ENCODE results near the gene CCDC127. TPM values are rescaled to one million over a fixed set of nuclear protein-coding genes. Genes with fewer than 3 reads are reported as not detected.

The CCDC127 gene
- total and polyA plus RNA-seq, 2 of the 13 experiments (the other 11 are each of a cell fraction or from before 2014, with no cell fraction given), result 2.9 to 4.3 TPM

DNA sequence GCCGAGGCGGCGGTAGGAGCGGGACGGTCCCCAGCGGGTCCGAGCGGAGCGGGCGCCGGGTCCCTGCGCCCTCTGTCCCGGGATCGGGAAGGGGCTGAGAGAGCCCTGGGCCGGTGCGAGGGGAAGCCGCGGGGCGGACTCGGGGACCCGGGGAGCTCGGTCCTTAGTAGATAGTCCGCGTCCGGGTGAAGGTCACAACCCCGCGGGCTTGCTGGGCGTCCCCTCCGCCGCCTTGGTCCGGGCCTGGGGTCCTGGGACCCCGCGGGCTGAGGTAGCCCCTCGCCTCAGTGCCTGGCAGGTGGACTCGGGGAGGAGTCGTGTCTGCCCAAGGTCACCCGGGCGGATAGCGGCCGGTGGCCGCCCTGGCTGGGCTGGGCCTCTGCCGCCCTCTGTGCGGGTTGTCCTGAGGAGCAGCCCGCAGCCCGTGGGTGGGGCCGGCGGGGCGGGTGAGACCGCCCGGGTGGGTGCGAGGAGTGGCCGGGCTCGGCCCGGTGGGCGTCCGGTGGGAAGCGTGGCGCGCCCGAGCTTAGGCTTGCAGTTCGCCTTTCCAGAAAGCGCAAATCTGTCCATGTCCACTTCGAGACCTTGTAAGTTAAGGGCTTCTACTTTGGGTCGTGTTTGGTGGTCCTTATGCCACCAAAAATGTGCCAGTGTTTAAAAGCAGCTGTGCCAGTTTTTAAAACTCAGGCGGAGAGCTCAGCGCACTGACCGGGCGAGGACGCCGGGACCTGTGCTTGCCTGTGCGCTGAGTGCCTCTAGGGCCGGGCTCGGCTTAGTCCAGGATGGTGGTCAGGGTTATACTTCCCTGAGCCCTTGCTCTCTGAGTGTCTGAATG, 721 bp upstream of the CCDC127 start (continued):
- TF ChIP-seq ZFX (CRISPR knock-in tag; IDR thresholded peaks at IDR 0.05; ENCODE audit: low read depth) (peak; percentile 72), ZNF430 (CRISPR knock-in tag; IDR thresholded peaks at IDR 0.05) (peak; percentile 38; the same call in 1 of the 2 replicates), ZFP36L1 (CRISPR knock-in tag; IDR thresholded peaks at IDR 0.05) (no peak), ZNF224 (CRISPR knock-in tag; IDR thresholded peaks at IDR 0.05) (0 out of 2 replicates have a peak, but pooled peaks have one; percentile 60), MED8 (CRISPR knock-in tag; IDR thresholded peaks at IDR 0.05; ENCODE audit: insufficient replicate concordance) (peak; percentile 37), ZNF850 (CRISPR knock-in tag; conservative IDR thresholded peaks at IDR 0.05) (no peak), ZNF207 (IDR thresholded peaks at IDR 0.05; ENCODE audit: borderline replicate concordance) (no peak), ZNF619 (CRISPR knock-in tag; IDR thresholded peaks at IDR 0.05) (no peak), HIVEP1 (CRISPR knock-in tag; IDR thresholded peaks at IDR 0.05) (0 out of 2 replicates have a peak, but pooled peaks have one; percentile 27), ZNF274 (CRISPR knock-in tag; IDR thresholded peaks at IDR 0.05) (peak; percentile 24), GABPB1 (CRISPR knock-in tag; IDR thresholded peaks at IDR 0.05) (0 out of 2 replicates have a peak, but pooled peaks have one; percentile 9)
- TF ChIP-seq, protein P1, sequence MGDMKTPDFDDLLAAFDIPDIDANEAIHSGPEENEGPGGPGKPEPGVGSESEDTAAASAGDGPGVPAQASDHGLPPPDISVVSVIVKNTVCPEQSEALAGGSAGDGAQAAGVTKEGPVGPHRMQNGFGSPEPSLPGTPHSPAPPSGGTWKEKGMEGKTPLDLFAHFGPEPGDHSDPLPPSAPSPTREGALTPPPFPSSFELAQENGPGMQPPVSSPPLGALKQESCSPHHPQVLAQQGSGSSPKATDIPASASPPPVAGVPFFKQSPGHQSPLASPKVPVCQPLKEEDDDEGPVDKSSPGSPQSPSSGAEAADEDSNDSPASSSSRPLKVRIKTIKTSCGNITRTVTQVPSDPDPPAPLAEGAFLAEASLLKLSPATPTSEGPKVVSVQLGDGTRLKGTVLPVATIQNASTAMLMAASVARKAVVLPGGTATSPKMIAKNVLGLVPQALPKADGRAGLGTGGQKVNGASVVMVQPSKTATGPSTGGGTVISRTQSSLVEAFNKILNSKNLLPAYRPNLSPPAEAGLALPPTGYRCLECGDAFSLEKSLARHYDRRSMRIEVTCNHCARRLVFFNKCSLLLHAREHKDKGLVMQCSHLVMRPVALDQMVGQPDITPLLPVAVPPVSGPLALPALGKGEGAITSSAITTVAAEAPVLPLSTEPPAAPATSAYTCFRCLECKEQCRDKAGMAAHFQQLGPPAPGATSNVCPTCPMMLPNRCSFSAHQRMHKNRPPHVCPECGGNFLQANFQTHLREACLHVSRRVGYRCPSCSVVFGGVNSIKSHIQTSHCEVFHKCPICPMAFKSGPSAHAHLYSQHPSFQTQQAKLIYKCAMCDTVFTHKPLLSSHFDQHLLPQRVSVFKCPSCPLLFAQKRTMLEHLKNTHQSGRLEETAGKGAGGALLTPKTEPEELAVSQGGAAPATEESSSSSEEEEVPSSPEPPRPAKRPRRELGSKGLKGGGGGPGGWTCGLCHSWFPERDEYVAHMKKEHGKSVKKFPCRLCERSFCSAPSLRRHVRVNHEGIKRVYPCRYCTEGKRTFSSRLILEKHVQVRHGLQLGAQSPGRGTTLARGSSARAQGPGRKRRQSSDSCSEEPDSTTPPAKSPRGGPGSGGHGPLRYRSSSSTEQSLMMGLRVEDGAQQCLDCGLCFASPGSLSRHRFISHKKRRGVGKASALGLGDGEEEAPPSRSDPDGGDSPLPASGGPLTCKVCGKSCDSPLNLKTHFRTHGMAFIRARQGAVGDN (CRISPR knock-in tag; IDR thresholded peaks at IDR 0.05), result peak; percentile 63
- TF ChIP-seq, protein P2, sequence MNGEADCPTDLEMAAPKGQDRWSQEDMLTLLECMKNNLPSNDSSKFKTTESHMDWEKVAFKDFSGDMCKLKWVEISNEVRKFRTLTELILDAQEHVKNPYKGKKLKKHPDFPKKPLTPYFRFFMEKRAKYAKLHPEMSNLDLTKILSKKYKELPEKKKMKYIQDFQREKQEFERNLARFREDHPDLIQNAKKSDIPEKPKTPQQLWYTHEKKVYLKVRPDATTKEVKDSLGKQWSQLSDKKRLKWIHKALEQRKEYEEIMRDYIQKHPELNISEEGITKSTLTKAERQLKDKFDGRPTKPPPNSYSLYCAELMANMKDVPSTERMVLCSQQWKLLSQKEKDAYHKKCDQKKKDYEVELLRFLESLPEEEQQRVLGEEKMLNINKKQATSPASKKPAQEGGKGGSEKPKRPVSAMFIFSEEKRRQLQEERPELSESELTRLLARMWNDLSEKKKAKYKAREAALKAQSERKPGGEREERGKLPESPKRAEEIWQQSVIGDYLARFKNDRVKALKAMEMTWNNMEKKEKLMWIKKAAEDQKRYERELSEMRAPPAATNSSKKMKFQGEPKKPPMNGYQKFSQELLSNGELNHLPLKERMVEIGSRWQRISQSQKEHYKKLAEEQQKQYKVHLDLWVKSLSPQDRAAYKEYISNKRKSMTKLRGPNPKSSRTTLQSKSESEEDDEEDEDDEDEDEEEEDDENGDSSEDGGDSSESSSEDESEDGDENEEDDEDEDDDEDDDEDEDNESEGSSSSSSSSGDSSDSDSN (CRISPR knock-in tag; IDR thresholded peaks at IDR 0.05), result peak; percentile 83
- TF ChIP-seq, protein P3, sequence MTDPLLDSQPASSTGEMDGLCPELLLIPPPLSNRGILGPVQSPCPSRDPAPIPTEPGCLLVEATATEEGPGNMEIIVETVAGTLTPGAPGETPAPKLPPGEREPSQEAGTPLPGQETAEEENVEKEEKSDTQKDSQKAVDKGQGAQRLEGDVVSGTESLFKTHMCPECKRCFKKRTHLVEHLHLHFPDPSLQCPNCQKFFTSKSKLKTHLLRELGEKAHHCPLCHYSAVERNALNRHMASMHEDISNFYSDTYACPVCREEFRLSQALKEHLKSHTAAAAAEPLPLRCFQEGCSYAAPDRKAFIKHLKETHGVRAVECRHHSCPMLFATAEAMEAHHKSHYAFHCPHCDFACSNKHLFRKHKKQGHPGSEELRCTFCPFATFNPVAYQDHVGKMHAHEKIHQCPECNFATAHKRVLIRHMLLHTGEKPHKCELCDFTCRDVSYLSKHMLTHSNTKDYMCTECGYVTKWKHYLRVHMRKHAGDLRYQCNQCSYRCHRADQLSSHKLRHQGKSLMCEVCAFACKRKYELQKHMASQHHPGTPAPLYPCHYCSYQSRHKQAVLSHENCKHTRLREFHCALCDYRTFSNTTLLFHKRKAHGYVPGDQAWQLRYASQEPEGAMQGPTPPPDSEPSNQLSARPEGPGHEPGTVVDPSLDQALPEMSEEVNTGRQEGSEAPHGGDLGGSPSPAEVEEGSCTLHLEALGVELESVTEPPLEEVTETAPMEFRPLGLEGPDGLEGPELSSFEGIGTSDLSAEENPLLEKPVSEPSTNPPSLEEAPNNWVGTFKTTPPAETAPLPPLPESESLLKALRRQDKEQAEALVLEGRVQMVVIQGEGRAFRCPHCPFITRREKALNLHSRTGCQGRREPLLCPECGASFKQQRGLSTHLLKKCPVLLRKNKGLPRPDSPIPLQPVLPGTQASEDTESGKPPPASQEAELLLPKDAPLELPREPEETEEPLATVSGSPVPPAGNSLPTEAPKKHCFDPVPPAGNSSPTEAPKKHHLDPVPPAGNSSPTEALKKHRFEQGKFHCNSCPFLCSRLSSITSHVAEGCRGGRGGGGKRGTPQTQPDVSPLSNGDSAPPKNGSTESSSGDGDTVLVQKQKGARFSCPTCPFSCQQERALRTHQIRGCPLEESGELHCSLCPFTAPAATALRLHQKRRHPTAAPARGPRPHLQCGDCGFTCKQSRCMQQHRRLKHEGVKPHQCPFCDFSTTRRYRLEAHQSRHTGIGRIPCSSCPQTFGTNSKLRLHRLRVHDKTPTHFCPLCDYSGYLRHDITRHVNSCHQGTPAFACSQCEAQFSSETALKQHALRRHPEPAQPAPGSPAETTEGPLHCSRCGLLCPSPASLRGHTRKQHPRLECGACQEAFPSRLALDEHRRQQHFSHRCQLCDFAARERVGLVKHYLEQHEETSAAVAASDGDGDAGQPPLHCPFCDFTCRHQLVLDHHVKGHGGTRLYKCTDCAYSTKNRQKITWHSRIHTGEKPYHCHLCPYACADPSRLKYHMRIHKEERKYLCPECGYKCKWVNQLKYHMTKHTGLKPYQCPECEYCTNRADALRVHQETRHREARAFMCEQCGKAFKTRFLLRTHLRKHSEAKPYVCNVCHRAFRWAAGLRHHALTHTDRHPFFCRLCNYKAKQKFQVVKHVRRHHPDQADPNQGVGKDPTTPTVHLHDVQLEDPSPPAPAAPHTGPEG (CRISPR knock-in tag; IDR thresholded peaks at IDR 0.05), result peak; percentile 62
- TF ChIP-seq, protein P4, sequence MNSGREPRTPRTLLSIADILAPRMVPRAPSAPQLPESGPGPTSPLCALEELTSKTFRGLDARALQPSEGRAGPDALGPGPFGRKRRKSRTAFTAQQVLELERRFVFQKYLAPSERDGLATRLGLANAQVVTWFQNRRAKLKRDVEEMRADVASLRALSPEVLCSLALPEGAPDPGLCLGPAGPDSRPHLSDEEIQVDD (CRISPR knock-in tag; IDR thresholded peaks at IDR 0.05; ENCODE audit: borderline replicate concordance), result no peak

Measured in HepG2 (cell line).